GM21447 (cell line): Measurements from ENCODE around the gene ACCSL.

Experiments used
- ATAC-seq: cut with Tn5 transposase; IDR thresholded peaks from one replicate; pipeline ENCODE4 v1.9.1; 2021; ENCODE audit not compliant: unreplicated experiment

ACCSL gene

DNA sequence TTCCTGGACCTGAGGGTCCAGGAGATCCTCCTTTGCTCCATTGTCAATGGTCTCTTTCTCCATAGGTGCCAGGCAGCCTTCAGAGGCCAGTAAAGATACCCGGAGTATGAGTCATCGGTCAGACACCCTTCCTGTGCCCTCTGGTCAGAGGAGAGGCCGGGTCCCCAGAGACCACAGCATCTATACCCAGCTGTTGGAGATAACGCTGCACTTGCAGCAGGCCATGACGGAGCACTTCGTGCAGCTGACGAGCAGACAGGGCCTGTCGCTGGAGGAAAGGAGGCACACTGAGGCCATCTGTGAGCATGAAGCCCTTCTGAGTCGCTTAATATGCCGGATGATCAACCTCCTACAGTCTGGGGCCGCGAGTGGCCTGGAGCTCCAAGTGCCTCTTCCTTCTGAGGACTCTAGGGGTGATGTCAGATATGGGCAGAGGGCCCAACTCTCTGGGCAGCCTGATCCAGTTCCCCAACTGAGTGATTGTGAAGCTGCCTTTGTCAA, at the start of gene ACCSL:
Gene ACCSL, plus strand, starts transcription at position 51 of the 501 bp plus-strand sequence. Its CDS starts 56 bp downstream, at position 107.
- no peak for ATAC-seq

DNA sequence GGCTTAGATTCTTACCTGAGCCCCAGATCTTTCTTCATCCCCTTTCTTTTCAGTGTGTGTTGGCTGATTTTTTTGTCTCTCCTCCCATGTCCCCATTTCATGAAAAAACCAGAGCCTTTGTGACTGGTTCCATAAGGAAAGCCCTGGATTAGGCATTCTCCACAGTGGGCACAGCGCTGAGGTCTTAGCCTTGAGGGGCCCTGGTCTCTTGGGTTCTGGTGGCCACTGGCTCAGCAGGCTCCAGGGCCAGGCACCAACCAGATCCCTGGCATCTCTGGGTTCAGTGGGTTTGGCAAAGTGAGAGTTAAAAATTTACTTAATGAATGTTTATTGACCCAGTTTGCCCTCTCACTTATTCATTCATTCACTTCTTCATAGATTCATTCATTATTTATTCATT, 49.5 kb upstream of the ACCSL start:
- no peak for ATAC-seq

DNA sequence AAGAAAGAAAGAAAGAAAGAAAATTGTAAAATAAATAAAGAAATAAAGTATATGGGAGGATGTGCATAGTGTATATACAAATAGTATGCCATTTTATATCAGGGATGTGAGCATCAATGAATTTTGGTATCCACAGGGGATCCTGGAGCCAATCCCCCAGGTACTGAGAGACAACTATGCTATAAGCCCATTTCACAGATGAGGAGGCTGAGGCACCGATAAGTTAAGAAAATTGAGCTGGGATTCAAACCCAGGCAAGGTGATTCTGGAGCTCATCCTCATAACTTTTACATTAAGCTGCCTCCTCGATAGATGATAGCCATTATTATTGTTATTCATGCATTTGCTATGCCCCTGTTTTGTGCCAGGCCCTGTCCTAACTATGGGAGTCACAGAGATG, 47.0 kb upstream of the ACCSL start:
- ATAC-seq = no peak

GRCh38 chr11:44002191-44003093, 45.3 kb upstream of the ACCSL start:
- no peak for ATAC-seq

- no peak for ATAC-seq
Measured at GRCh38 chr11:44003736-44004451, 43.9 kb upstream of the ACCSL start.

DNA sequence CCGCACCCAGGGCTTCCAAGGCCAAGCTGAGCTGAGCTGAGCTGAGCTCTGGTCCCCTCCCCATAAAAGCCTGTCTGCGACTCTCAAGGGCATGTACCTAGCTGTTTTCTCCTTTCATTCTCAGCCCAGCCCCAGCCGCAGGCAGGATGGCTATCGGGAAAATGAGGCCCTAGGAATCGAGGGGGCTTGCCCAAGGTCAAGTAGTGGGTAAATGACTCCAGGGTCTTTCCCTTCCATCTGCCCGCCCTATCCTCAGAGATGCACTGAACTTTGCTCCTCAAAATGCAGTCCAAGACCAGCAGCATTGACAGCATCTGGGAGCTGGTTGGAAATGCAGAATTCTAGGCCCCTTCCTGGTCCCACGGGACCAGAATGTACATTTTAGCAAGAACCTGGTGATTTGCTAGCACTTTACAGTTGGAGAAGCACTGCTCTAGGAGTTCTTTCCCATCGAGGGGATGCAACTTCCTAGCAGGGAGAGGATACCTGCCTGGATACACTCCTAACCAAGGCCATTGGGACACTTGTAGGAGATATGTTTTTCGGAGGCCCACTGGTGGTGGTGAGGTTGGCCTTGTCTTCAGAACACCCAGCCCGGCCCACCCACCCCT, 43.2 kb upstream of the ACCSL start:
- ATAC-seq = no peak

DNA sequence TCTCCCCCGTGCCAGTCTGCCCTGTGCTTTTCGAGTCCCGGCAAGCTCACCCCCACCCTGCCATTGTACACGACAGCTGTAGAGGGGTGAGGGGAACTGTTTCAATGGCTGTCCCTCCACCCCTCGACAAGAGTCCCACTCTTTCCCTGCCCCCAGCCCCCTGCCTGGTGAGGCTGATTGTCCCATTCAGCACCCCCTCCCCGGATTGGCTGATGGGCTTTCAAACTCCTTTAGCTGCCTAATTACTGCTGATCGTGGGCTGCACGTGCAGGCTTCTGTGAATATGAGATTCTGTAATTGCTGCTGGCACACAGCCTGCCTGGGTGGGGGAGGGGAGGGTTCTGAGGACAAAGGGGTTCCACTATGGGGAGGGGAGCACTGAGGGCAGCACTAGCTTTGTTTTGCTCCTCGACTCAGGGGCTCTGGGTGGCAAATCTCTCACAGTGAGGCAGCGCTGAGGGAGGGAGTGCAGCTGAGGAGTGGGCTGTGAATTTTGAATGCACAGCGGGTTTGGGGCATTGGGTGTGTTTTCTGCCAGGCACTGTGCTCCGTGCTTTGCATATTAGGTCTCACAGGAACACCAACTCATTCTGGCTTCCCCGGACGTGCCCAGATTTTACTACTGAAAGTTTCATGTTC, 42.6 kb upstream of the ACCSL start:
- no peak for ATAC-seq

DNA sequence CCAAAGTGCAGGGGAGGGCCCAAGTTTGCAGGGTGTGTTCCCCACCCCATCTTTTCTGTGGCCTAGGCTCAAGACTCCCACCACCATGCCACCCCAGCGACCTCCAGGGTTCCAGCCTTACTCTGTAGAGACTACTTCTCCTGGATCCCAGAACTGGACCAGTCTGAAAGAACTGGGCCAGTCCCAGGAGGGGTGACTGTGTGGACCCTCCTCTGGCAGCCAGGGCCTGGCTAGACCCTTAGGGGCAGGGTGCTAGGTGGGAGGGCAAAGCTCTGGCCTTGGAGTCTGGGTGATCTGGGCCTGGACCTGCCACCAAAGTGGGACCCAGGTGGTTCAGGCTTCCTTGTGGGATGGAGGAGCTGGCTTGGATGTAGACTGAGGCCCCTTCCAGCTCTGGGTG, 41.8 kb upstream of the ACCSL start:
- no peak for ATAC-seq

DNA sequence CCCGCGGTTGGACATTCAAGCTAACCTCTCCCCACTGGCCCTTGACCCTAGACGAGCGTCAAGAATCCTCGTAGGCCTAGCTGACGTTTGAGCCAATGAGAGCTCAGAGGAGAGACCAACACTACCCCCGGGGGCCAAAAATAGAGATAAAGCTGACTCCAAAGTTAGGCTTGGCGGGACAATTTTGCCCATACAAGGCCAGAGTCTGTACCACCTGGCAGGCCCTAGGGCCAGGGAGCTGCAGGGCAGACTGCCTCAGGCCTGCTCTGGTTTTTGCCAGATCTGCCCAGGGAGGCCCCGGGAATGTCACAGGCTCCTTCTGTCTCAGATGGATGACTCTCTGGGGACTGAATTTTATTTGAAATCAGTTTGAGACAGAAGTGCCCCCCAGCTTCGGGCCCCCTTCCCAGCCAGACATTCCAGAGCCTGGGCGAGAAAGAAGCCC, 40.8 kb upstream of the ACCSL start:
- ATAC-seq = no peak

- ATAC-seq = no peak
Measured at GRCh38 chr11:44007481-44008087, 40.2 kb upstream of the ACCSL start.

GRCh38 chr11:44008088-44008501, 39.7 kb upstream of the ACCSL start:
- ATAC-seq = no peak

GRCh38 chr11:44008698-44009097, 39.1 kb upstream of the ACCSL start:
- no peak for ATAC-seq

DNA sequence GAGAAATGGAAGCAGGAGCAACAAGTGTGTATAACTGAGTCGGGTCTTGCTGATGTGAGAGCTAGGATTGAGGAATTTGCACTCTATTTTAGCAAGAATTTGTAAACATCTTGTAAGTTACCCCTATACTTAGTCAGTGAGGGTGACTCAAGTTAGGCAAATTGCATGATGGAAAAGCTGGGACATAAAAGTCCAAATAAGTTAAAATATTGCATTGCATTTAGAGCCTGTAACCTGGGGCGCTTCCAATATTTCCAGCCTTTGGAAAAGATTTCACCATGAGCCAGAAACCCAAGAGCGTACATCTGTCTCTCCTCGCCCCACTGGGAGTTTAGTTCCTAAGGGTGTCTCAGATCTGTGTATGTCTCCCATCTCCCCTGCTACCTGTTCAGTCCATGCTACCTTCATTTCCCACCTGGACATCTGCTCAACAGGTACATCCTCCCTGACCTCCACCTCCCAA, 37.0 kb upstream of the ACCSL start:
- ATAC-seq = no peak

DNA sequence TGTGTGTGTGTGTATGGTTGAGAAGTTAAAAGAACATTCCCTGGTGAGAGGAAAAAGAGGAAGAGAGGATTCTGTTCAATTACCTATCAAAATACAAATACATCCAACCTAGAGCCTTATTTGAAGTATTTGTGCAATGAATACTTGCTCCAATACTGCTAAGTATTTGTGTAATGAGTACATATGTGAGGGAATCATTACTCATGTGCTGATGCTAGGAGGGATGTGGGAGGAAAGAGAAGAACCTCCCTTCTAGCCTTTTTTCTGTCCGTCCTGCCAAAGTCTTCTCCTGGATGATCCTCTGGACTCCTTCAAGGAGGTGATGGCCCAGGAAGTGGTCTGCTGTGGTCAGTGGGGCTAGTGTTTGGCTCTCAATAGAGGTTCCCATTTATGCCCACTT, 36.0 kb upstream of the ACCSL start:
- no peak for ATAC-seq

DNA sequence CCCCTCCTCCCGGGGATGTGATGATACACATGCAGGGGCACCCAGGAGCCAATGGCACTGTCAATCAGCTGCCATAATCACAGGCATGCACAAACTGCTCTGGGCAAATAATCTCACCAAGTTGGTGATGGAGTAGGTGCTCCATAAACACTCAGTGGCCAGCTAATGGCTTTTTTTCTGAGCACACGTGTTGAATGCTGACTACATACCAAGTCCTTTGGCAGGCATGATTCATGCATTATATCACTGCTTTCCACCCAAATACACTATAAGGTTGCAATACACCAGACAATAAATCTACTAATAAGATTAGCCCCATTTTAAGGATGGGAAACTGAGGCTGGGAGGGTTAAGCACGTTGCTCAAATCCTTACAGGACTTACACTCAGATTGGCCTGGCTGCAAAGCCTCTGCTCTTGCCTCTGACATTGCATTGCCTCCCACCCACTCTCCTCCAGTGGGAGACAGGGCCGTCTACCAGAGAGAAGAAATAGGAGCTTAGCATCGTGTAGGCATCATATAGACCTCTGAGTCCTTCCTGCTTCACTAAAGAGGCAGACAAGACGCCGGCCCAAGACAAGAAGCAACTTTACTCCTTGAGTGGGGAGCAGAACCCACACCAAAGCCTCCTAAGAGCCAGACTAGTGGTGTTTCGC, 32.7 kb upstream of the ACCSL start:
- no peak for ATAC-seq

DNA sequence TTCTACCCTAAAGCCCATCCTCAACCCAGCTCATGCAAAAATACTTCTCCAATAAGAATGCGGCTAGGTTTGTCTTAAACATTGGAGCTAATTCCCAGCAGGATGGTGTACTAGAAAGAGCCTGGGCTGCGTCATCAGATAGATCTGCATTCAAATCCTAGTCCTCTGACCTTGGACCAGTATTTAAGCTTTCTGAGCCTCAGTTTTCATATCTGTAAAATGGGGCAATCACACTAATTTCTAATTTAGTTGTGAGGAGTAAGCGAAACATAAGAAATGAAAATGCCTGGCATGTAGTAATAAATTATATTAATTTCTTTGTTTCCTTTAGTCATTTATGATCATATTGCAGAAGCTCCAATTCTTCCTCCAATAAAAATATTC, 32.2 kb upstream of the ACCSL start:
- no peak for ATAC-seq

- ATAC-seq = no peak
Measured at GRCh38 chr11:44016131-44016530, 31.6 kb upstream of the ACCSL start.

- no peak for ATAC-seq
Measured at GRCh38 chr11:44016546-44017442, 31.0 kb upstream of the ACCSL start.
